ENCODE measurements around the gene CHFR.
A peak's percentile ranks its signal among the peaks of the same experiment; 100 is the strongest.
"Not testable (repeated sequence)": the region's sequence is repeated elsewhere in the genome, so short reads cannot be mapped to it uniquely, and the experiment has no call there.

Gene CHFR

DNA sequence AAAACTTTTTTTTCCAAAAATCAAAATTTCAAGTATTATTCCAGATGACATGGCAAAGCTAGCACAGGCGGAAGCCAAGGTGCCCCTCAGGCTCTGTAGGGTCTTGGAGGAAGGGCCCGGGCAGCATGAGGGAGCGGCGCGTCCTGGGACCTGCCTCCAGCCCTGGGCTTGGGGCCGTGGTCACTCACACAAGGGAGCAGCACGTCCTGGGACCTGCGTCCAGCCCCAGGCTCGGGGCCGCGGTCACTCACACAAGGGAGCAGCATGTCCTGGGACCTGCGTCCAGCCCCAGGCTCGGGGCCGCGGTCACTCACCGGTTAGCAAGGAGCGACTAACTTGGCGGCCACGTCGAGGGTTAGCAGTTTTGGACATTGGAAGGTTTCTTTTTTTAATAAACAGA lies 46.9 kb downstream of the CHFR start:
- no peak for DNase-seq (ENCODE audit: low read depth)

- no peak for DNase-seq (ENCODE audit: low read depth)
Observed at GRCh38 chr12:132839558-132840235, 47.7 kb downstream of the CHFR start.

GRCh38 chr12:132838410-132839080 lies 48.9 kb downstream of the CHFR start:
- no peak for DNase-seq (ENCODE audit: low read depth)

DNA sequence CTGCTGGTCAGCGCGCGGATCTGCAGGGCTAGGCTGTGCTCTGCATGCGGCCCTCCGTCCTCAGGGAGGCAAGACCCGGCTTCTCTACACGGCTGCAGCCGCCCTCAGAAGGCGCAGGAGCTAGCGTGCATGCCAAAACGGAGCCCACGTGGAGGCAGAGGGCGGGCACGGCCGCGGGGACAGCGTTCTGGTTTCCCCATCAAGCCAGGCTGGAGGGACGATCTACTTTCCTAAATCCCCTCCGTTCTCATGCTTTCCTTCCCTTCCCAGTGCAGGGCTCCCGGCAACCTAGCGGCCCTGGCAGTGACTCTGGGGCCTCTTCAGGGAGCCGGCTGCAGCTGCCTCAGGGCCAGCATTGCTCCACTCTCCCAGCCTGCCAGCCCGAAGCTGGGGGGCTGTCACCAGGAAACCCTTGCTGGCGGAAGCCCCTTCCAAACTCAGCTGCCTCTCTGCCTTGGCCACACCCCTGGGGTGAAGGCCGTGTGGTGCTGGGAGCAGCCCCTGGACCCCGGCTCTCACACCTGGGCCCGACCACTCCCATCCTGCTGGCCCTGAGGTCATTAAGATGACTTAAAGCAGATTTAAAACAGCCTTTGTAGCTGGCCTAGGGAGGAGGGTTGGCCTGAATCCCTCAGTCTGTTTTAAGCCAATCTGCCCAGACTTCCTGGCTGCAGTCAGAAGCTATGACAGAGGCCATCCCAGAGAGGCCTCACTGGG lies 49.6 kb downstream of the CHFR start:
- DNase-seq (ENCODE audit: low read depth): no peak

DNA sequence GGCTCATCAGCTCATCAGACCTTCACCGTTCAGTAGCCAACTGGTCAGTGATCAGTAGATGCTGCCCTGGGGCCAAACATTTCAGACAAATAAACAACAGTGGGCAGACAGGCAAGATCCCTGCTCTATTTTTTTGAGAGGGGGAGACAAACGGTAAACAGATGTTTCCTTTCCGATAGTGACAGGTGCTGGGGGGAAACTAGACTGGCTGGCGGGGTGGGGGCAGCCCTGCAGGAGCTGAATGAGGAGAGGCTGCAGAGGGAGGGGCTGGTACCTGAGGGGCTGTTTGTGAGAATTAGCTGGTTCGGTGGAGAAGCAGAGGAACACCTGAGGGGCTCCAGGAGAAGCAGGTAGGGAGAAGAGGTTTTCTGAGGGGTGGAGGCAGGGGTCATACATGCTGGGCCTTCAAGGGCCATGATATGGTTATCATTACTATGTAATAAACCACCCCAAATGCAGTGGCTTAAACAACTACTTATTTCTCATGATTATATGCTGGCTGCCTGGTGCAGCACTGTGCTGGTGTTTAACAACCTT lies 50.5 kb downstream of the CHFR start:
- no peak for DNase-seq (ENCODE audit: low read depth)

DNA sequence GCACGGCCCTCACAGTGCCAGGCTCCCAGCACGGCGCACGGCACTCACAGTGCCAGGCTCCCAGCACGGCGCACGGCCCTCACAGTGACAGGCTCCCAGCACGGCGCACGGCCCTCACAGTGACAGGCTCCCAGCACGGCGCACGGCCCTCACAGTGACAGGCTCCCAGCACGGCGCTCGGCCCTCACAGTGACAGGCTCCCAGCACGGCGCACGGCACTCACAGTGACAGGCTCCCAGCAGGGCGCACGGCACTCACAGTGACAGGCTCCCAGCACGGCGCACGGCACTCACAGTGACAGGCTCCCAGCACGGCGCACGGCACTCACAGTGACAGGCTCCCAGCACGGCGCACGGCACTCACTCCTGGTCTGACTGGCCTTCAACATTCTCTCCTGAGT lies 51.2 kb downstream of the CHFR start:
- not testable (repeated sequence) for DNase-seq (ENCODE audit: low read depth)

- DNase-seq (ENCODE audit: low read depth): no peak
Observed at GRCh38 chr12:132835076-132836025, 52.1 kb downstream of the CHFR start.

- DNase-seq (ENCODE audit: low read depth): no peak
Observed at GRCh38 chr12:132834181-132834711, 53.2 kb downstream of the CHFR start.

DNA sequence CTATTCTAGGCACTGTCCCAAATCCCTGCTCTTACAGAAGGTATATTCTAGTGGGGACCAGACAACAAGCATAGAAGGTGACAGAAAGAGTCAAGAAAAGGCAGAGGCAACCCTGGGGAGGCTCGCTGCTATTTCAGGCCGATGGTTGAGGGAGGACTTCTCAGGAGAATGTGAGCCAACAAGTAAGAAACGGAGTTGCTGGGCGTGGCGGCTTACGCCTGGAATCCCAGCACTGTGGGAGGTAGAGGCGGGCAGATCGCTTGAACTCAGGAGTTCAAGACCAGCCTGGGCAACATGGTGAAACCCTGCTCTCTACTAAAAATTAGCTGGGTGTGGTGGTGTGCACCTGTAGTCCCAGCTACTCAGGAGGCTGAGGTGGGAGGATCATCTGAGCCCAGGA lies 54.1 kb downstream of the CHFR start:
- no peak for DNase-seq (ENCODE audit: low read depth)

GRCh38 chr12:132831771-132832170 lies 55.6 kb downstream of the CHFR start:
- DNase-seq (ENCODE audit: low read depth): no peak

GRCh38 chr12:132828706-132829534 lies 58.5 kb downstream of the CHFR start, which contains the start of gene GOLGA3:
TSS of gene GOLGA3 (minus strand) at chr12:132828869. CDS start at chr12:132822128, 6,741 bp downstream.
- DNase-seq (ENCODE audit: low read depth): peak; percentile 95

DNA sequence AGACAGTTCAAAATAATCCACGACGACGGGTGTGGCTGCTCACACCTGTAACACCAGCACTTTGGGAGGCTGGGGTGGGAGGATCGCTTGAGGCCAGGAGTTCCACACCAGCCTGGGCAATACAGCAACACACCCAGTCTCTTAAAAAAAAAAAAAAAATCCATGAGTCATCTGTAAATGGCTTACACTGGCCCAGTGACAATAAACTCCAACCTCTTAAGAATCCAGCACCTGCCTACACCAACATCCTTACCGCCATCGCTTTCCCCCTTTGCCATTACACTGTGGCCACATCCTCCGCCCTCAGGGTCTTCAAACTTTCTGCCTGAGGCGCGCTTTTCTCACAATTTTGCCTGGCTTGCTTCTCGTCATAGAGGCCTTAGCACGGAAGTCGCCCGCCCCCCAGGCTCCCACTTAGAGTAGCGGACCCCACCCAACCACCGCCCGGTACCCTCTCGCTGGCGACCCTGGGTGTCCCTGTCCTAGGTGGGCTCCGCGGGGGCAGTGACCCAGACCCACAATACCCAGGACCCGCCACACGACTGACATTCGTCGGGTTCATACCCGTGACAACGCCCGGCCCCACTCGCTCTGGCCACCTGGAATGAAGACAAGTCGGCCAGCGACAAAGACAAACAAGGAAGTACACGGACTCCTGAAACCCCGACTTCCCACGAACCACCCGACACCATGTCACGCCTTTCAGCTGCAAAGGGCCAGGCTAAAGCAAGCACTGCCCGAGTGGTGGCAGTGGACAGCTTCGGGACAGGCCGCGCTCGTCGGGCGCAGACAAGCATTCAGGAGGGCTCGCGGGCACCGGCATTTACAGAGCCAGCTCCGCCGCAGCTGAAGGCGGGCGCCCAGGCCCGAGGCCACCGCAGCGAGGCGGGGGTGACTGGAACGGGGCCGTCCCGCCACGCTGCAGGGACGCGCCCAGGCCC lies 59.4 kb downstream of the CHFR start:
- DNase-seq (ENCODE audit: low read depth): no peak

- no peak for DNase-seq (ENCODE audit: low read depth)
Observed at GRCh38 chr12:132825861-132826260, 61.5 kb downstream of the CHFR start.

GRCh38 chr12:132825089-132825488 lies 62.3 kb downstream of the CHFR start:
- DNase-seq (ENCODE audit: low read depth): no peak

DNA sequence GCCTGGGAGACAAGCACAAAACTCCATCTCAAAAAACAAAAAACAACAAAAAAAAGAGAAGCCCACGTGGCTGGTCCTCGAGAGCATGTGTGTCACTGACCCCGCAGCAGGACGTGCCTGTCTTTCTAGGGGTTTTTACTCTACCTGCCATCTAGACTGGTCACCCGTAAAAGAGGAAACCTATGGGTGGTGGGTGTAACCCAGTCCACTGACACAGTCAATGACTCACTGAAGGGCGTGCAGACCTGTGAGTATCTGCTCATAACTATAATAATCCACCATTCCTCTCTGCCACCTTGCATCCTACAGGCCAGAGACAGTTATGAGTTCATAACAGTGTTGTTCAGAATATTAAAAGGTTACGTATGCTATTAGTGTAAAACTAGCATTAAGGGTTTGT lies 63.4 kb downstream of the CHFR start:
- DNase-seq (ENCODE audit: low read depth): no peak

GRCh38 chr12:132818562-132818961 lies 68.8 kb downstream of the CHFR start:
- DNase-seq (ENCODE audit: low read depth): no peak

GRCh38 chr12:132814232-132814631 lies 73.2 kb downstream of the CHFR start:
- no peak for DNase-seq (ENCODE audit: low read depth)

DNA sequence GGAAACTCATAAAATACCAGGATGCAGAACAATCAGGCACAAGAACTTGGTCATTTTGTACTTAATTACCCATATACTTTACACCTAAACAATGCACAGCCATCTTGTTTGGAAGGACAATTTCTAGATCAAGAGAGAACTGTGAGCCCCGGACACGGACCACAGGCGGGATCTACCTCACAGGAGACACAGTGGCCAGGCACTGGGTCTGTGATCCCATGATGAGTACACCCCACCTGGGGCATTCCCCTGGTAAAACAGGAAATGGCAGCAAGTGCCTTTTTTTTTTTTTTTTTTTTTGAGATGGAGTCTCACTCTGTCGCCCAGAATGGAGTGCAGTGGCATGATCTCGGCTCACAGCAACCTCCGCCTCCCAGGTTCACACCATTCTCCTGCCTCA lies 74.0 kb downstream of the CHFR start:
- no peak for DNase-seq (ENCODE audit: low read depth)

- DNase-seq (ENCODE audit: low read depth): no peak
Observed at GRCh38 chr12:132812631-132813305, 74.6 kb downstream of the CHFR start.

All from activated T-cell treated with anti-CD3 and anti-CD28 coated beads for 48 hours (primary cell).